OCI-LY1 (cell line): ENCODE measurements around the gene CLTCL1.

Experiments
- H2AFZ ChIP-seq: fragments of 200-600 bp; sonication (generic), shearing (Covaris generic); 2 replicates; pipeline ENCODE4 v1.6.0; 2014; ENCODE audit warnings: antibody characterized with exemption, mild to moderate bottlenecking, low read length
- H3F3A ChIP-seq: fragments of 200-600 bp; sonication (generic), shearing (Covaris generic); 2 replicates; pipeline ENCODE4 v1.6.0; 2014; ENCODE audit warnings: mild to moderate bottlenecking, antibody characterized with exemption, low read length, moderate library complexity; ENCODE audit not compliant: insufficient read depth
- H3K27ac ChIP-seq: fragments of 200-600 bp; sonication (generic); 2 replicates; pipeline ENCODE4 v1.5.1; 2014; ENCODE audit warnings: low read length, mixed run types, mild to moderate bottlenecking, low read depth; ENCODE audit not compliant: poor library complexity, severe bottlenecking
- H3K27me3 ChIP-seq: fragments of 200-600 bp; sonication (generic); 2 replicates; pipeline ENCODE4 v1.6.0; 2014; ENCODE audit warnings: antibody characterized with exemption, mild to moderate bottlenecking, low read length, moderate library complexity; ENCODE audit not compliant: insufficient read depth
- H3K36me3 ChIP-seq: fragments of 200-600 bp; sonication (generic); 2 replicates; pipeline ENCODE4 v1.6.1; 2014; ENCODE audit warnings: mild to moderate bottlenecking, antibody characterized with exemption, low read length, moderate library complexity, mixed read lengths; ENCODE audit not compliant: insufficient read depth
- H3K4me1 ChIP-seq: fragments of 200-600 bp; sonication (generic); 2 replicates; pipeline ENCODE4 v1.5.1; 2014; ENCODE audit warnings: mild to moderate bottlenecking, low read length, moderate library complexity; ENCODE audit not compliant: insufficient read depth, severe bottlenecking
- H3K4me2 ChIP-seq: fragments of 200-600 bp; sonication (generic), shearing (Covaris generic); 2 replicates; pipeline ENCODE4 v1.6.1; 2014; ENCODE audit warnings: low read length
- H3K4me3 ChIP-seq: fragments of 200-600 bp; sonication (generic); 2 replicates; pipeline ENCODE4 v1.5.1; 2014; ENCODE audit warnings: low read length, low read depth, mild to moderate bottlenecking, mixed read lengths; ENCODE audit not compliant: poor library complexity, severe bottlenecking
- H3K79me2 ChIP-seq: fragments of 200-600 bp; shearing (Covaris generic); 2 replicates; pipeline ENCODE4 v1.6.1; 2016; ENCODE audit warnings: mixed run types, low read length, mixed read lengths; ENCODE audit not compliant: insufficient read depth
- H3K9ac ChIP-seq: fragments of 200-600 bp; sonication (generic), shearing (Covaris generic); 2 replicates; pipeline ENCODE4 v1.6.1; 2014; ENCODE audit warnings: mild to moderate bottlenecking, low read length, mixed read lengths
- H3K9me2 ChIP-seq: fragments of 200-600 bp; sonication (generic), shearing (Covaris generic); 2 replicates; pipeline ENCODE4 v1.6.1; 2014; ENCODE audit warnings: low read depth, mild to moderate bottlenecking, low read length, mixed read lengths
- H3K9me3 ChIP-seq: fragments of 200-600 bp; shearing (Covaris generic); 2 replicates; pipeline ENCODE4 v1.6.1; 2014; ENCODE audit warnings: low read length, mixed read lengths
- H4K20me1 ChIP-seq: fragments of 200-600 bp; sonication (generic), shearing (Covaris generic); 2 replicates; pipeline ENCODE4 v1.6.0; 2016; ENCODE audit warnings: mild to moderate bottlenecking, low read length; ENCODE audit not compliant: insufficient read depth
- CTCF ChIP-seq: fragments of 200-600 bp; sonication (generic), shearing (Covaris generic); IDR thresholded peaks from 2 replicates; pipeline ENCODE4 v1.5.1; 2017; ENCODE audit warnings: mild to moderate bottlenecking, antibody characterized with exemption, low read length, moderate library complexity, mixed read lengths
- EZH2 ChIP-seq: fragments of 200-600 bp; sonication (generic), shearing (Covaris generic); IDR thresholded peaks from 2 replicates; pipeline ENCODE4 v1.8.0; 2017; ENCODE audit warnings: borderline replicate concordance, mixed run types, mild to moderate bottlenecking, antibody characterized with exemption, low read length, moderate library complexity, mixed read lengths

CLTCL1 gene

DNA sequence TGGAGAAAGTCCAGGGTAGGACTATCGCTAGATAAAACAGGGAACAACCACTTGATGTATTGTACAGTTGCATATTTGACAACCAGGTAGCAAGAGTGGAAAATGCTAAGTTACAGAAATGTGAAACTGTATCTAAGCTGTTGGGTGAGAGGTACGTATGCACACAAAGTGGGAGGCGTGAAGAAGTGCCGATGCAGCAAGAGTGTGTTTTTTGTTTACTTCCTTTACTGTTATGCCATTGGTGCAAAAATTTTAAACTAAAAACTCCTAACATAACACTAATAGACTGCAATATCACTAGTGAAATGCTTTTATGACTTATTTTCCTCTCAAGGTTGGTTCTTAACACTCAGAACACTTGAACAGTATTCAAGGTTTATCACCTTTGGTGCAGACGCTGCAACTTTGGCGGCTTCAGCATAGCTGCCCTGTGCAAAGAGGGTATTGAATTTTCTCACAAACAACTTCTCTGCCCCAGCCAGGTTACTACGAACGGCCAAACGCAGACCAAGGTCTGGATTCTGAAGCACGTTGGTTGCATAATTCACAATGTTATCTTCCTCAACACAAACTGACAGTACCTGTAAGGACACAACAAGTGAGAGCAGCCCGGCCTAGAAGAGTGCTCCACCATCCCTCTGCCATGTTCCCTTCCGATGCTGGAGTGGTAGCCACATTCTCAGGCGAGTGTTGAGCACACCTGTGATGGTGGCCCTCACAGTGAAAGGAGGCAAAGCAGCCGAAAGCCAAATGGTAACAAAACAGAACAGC is 57.2 kb downstream of the CLTCL1 start:
- Histone ChIP-seq H3F3A (no peaks in the 10 kb centered on the region), H4K20me1 (no peaks in the 10 kb centered on the region), H3K4me2 (no peak overlapping the region), H3K79me2 (no peaks in the 10 kb centered on the region), H2AFZ (no peak overlapping the region), H3K36me3 (no peaks in the 10 kb centered on the region), H3K9me3 (no peaks in the 10 kb centered on the region), H3K27ac (no peak overlapping the region), H3K9me2 (no peaks in the 10 kb centered on the region), H3K27me3 (peaks cover 4% of the 10 kb centered on the region; the same call in 1 of the 2 replicates), H3K4me1 (no peaks in the 10 kb centered on the region), H3K9ac (no peak overlapping the region), H3K4me3 (no peak overlapping the region)
- no peak for TF ChIP-seq EZH2
- no peak for TF ChIP-seq CTCF

DNA sequence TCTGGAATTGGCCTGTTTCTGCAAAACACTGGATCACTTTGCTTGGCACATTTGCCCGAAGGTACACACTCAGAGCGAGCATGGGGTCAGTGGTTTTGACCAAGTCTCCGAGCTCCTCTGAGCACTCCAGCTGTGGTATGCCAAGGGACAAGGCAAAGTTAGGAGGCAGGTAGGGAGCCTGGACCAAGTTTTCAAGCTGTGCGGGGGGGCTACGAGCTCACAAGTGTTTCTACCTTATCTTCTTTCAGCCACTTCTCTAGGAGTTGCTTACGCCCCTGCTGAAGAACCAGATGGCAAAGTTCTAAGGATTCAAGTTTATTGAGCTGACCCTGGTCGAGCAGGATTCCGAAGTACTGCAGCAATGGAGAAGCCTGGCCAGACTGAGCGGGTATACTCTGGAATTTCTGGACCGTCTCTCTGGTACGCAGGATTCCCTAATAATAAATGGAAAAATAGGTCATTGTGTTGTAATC is 58.3 kb downstream of the CLTCL1 start:
- Histone ChIP-seq H3K9ac (no peak overlapping the region), H3K27me3 (0 out of 2 replicates have a peak, but pooled peaks cover 4% of the 10 kb centered on the region), H3K79me2 (no peaks in the 10 kb centered on the region), H3K4me1 (no peaks in the 10 kb centered on the region), H3F3A (no peaks in the 10 kb centered on the region), H4K20me1 (no peaks in the 10 kb centered on the region), H3K9me3 (no peaks in the 10 kb centered on the region), H3K9me2 (no peaks in the 10 kb centered on the region), H2AFZ (no peak overlapping the region), H3K4me2 (no peak overlapping the region), H3K4me3 (no peak overlapping the region), H3K36me3 (no peaks in the 10 kb centered on the region), H3K27ac (no peak overlapping the region)
- TF ChIP-seq EZH2 = no peak
- no peak for TF ChIP-seq CTCF

DNA sequence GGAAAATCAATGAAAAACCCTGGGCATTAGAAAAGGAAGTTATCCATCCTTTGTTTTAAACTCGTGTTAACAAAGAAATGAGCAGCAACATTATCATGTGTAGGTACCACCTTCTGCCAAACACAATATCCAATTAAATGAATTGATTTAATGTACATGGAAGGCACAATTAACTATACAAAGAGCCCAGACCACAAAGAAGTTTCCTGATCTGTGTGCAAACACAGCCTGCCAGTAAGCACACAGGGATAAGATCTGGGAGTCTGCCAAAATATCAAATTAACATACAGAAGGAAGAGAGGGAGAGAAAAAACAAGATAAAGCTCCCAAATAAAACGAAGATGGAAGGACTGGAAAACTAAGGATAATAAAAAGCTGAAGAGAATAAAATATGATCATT is 58.9 kb downstream of the CLTCL1 start:
- Histone ChIP-seq H3F3A (no peaks in the 10 kb centered on the region), H3K27me3 (0 out of 2 replicates have a peak, but pooled peaks cover 4% of the 10 kb centered on the region), H3K27ac (no peak overlapping the region), H3K4me2 (no peak overlapping the region), H3K79me2 (no peaks in the 10 kb centered on the region), H3K9ac (no peak overlapping the region), H4K20me1 (no peaks in the 10 kb centered on the region), H3K4me1 (no peaks in the 10 kb centered on the region), H3K9me3 (no peaks in the 10 kb centered on the region), H3K36me3 (no peaks in the 10 kb centered on the region), H3K4me3 (no peak overlapping the region), H3K9me2 (no peaks in the 10 kb centered on the region), H2AFZ (no peak overlapping the region)
- TF ChIP-seq EZH2 = no peak
- no peak for TF ChIP-seq CTCF
